Left hindlimb (tissue), 1 donor: ENCODE results near the gene PHF2.

ENCODE experiments used
- DNase-seq: peaks from one replicate; pipeline ENCODE4 v3.0.0-alpha.2; 2018

PHF2 gene

GRCh38 chr9:93569621-93570174, 6.7 kb upstream of the PHF2 start:
- no peak for DNase-seq

- DNase-seq, result no peak
These were observed 4.2 kb upstream of the PHF2 start for GRCh38 chr9:93572221-93572620.

GRCh38 chr9:93572636-93573515, 3.5 kb upstream of the PHF2 start:
- no peak for DNase-seq

GRCh38 chr9:93573516-93573828, 2.9 kb upstream of the PHF2 start:
- no peak for DNase-seq

GRCh38 chr9:93574091-93574899, 2.1 kb upstream of the PHF2 start:
- no peak for DNase-seq

GRCh38 chr9:93574900-93575795, 1.2 kb upstream of the PHF2 start:
- no peak for DNase-seq

- no peak for DNase-seq
These were observed 557 bp upstream of the PHF2 start for GRCh38 chr9:93575796-93576257.

- DNase-seq, result no peak
These were observed 942 bp downstream of the PHF2 start for GRCh38 chr9:93577078-93577974.

- DNase-seq, result no peak
These were observed 1.7 kb downstream of the PHF2 start for GRCh38 chr9:93577975-93578682.

GRCh38 chr9:93578844-93579243, 2.5 kb downstream of the PHF2 start:
- no peak for DNase-seq

- DNase-seq, result no peak
These were observed 3.5 kb downstream of the PHF2 start for GRCh38 chr9:93579711-93580516.

GRCh38 chr9:93580654-93581380, 4.4 kb downstream of the PHF2 start:
- DNase-seq, result no peak

- DNase-seq, result no peak
These were observed 5.7 kb downstream of the PHF2 start for GRCh38 chr9:93582115-93582514.

- DNase-seq, result no peak
These were observed 6.2 kb downstream of the PHF2 start for GRCh38 chr9:93582550-93582949.

- DNase-seq, result no peak
These were observed 8.9 kb downstream of the PHF2 start for GRCh38 chr9:93585259-93585658.

- DNase-seq, result no peak
These were observed 9.3 kb downstream of the PHF2 start for GRCh38 chr9:93585695-93586094.

GRCh38 chr9:93586290-93587057, 10.1 kb downstream of the PHF2 start:
- no peak for DNase-seq

GRCh38 chr9:93587284-93587650, 10.9 kb downstream of the PHF2 start:
- DNase-seq, result no peak
